ENCODE results near the gene MRPL39.

MRPL39 gene

DNA sequence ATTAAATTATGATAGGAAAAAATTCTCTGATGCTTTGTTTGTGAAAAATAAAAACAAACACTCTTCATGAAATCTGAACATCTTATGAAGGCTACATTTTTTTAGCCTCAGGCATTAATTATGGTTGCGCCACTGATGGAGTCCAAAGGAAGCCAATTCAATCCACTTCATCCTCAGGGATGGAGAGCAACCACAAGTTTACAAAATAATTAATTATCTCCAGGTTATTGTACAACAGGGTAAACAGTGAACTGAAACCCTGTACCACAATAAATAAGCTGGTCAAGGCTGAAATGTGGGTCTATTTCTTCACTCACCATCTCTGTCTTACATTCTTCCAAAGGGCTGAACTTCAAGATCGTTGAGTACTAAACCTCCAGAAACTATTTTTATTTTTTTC lies 49.2 kb downstream of the MRPL39 start:
- H3K27ac ChIP-seq (ENCODE audit: low read depth, low read length): no peak overlapping the region
- H3K4me2 ChIP-seq (ENCODE audit: low read length): no peak overlapping the region
- no peaks in the 10 kb centered on the region; the same call in 1 of the 2 replicates for H3F3A ChIP-seq (ENCODE audit: control insufficient read depth, insufficient read depth)
- TF ChIP-seq, protein P1, sequence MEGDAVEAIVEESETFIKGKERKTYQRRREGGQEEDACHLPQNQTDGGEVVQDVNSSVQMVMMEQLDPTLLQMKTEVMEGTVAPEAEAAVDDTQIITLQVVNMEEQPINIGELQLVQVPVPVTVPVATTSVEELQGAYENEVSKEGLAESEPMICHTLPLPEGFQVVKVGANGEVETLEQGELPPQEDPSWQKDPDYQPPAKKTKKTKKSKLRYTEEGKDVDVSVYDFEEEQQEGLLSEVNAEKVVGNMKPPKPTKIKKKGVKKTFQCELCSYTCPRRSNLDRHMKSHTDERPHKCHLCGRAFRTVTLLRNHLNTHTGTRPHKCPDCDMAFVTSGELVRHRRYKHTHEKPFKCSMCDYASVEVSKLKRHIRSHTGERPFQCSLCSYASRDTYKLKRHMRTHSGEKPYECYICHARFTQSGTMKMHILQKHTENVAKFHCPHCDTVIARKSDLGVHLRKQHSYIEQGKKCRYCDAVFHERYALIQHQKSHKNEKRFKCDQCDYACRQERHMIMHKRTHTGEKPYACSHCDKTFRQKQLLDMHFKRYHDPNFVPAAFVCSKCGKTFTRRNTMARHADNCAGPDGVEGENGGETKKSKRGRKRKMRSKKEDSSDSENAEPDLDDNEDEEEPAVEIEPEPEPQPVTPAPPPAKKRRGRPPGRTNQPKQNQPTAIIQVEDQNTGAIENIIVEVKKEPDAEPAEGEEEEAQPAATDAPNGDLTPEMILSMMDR (IDR thresholded peaks at IDR 0.05; ENCODE audit: low read depth, low read length, poor library complexity, severe bottlenecking): no peak
- TF ChIP-seq EZH2phosphoT487 (IDR thresholded peaks at IDR 0.05; ENCODE audit: borderline replicate concordance, low read length): no peak
- H3K27me3 ChIP-seq (ENCODE audit: control insufficient read depth, low read length): no peaks in the 10 kb centered on the region
- H3K4me3 ChIP-seq (ENCODE audit: low read length): no peak overlapping the region
- peaks cover 21% of the 10 kb centered on the region for H3K4me1 ChIP-seq (ENCODE audit: control insufficient read depth, low read length)
- H3K36me3 ChIP-seq (ENCODE audit: control insufficient read depth, low read length): peaks cover 6% of the 10 kb centered on the region; the same call in 1 of the 2 replicates
- H3K9me3 ChIP-seq (ENCODE audit: control insufficient read depth, insufficient read depth, low read length): no peaks in the 10 kb centered on the region
- no peaks in the 10 kb centered on the region for H3K9me2 ChIP-seq (replicated peaks; ENCODE audit: control insufficient read depth, low read length)
- peaks cover 13% of the 10 kb centered on the region for H3K79me2 ChIP-seq (ENCODE audit: control insufficient read depth, low read length)
- H4K20me1 ChIP-seq (ENCODE audit: control insufficient read depth, insufficient read depth, low read depth, low read length): no peaks in the 10 kb centered on the region

DNA sequence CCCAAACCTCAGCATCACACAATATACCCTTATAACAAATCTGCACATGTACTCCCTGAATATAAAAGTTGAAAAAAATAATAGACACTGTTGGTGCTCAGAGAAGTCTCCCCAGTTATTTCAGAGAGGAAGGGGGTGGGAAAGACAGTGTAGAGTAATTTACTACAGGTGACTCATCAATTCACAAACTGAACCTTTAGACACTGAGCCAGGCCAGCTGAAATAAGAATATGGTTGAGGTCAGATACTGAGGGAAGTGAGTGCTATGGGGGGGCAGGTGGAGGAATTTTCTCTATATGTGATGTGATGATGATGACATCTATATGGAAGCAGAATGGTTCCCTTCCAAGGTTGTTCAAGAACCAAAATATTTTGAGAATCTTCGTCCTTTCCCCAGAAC lies 50.1 kb downstream of the MRPL39 start:
- Histone ChIP-seq H3K27me3 (ENCODE audit: control insufficient read depth, low read length) (no peaks in the 10 kb centered on the region), H4K20me1 (ENCODE audit: control insufficient read depth, insufficient read depth, low read depth, low read length) (no peaks in the 10 kb centered on the region), H3K9me2 (replicated peaks; ENCODE audit: control insufficient read depth, low read length) (no peaks in the 10 kb centered on the region), H3K4me1 (ENCODE audit: control insufficient read depth, low read length) (peaks cover 21% of the 10 kb centered on the region), H3K27ac (ENCODE audit: low read depth, low read length) (no peak overlapping the region), H3K79me2 (ENCODE audit: control insufficient read depth, low read length) (peaks cover 3% of the 10 kb centered on the region), H3F3A (ENCODE audit: control insufficient read depth, insufficient read depth) (no peaks in the 10 kb centered on the region; the same call in 1 of the 2 replicates), H3K4me2 (ENCODE audit: low read length) (no peak overlapping the region), H3K9me3 (ENCODE audit: control insufficient read depth, insufficient read depth, low read length) (no peaks in the 10 kb centered on the region), H3K36me3 (ENCODE audit: control insufficient read depth, low read length) (no peaks in the 10 kb centered on the region), H3K4me3 (ENCODE audit: low read length) (no peak overlapping the region)
- no peak for TF ChIP-seq EZH2phosphoT487 (IDR thresholded peaks at IDR 0.05; ENCODE audit: borderline replicate concordance, low read length)
- TF ChIP-seq, protein P1 (IDR thresholded peaks at IDR 0.05; ENCODE audit: low read depth, low read length, poor library complexity, severe bottlenecking): no peak

DNA sequence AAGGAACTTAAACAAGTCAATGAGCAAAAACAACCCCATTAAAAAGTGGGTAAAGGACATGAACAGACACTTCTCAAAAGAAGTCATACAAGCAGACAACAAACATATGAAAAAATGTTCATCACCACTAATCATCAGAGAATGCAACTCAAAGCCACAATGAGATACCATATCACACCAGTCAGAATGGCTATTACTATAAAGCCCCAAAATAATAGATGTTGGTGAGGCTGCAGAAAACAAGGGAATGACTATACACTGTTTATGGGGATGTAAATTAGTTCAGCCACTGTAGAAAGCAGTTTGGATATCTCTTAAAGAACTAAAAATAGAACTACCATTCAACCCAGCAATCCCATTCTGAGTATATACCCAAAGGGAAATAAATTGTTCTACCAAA lies 51.2 kb downstream of the MRPL39 start:
- no peaks in the 10 kb centered on the region for H3K9me3 ChIP-seq (ENCODE audit: control insufficient read depth, insufficient read depth, low read length)
- no peaks in the 10 kb centered on the region for H3K9me2 ChIP-seq (replicated peaks; ENCODE audit: control insufficient read depth, low read length)
- no peak overlapping the region for H3K4me2 ChIP-seq (ENCODE audit: low read length)

More for the DNA sequence above, 51.2 kb downstream of the MRPL39 start:
- H4K20me1 ChIP-seq (ENCODE audit: control insufficient read depth, insufficient read depth, low read depth, low read length): no peaks in the 10 kb centered on the region
- H3K4me3 ChIP-seq (ENCODE audit: low read length): no peak overlapping the region
- no peaks in the 10 kb centered on the region; the same call in 1 of the 2 replicates for H3F3A ChIP-seq (ENCODE audit: control insufficient read depth, insufficient read depth)
- H3K36me3 ChIP-seq (ENCODE audit: control insufficient read depth, low read length): no peaks in the 10 kb centered on the region
- TF ChIP-seq, protein P1 (IDR thresholded peaks at IDR 0.05; ENCODE audit: low read depth, low read length, poor library complexity, severe bottlenecking): no peak
- no peak for TF ChIP-seq EZH2phosphoT487 (IDR thresholded peaks at IDR 0.05; ENCODE audit: borderline replicate concordance, low read length)
- no peaks in the 10 kb centered on the region for H3K79me2 ChIP-seq (ENCODE audit: control insufficient read depth, low read length)
- H3K27me3 ChIP-seq (ENCODE audit: control insufficient read depth, low read length): no peaks in the 10 kb centered on the region
- no peak overlapping the region for H3K27ac ChIP-seq (ENCODE audit: low read depth, low read length)
- H3K4me1 ChIP-seq (ENCODE audit: control insufficient read depth, low read length): peaks cover 15% of the 10 kb centered on the region
